H9 (cell line): ENCODE measurements around the gene TSC2. TPM values are rescaled to one million over a fixed set of nuclear protein-coding genes. Genes with fewer than 3 reads are reported as not detected.
A peak's percentile ranks its signal among the peaks of the same experiment; 100 is the strongest.

Source experiments
- DNase-seq: peaks from one replicate; pipeline ENCODE4 v3.0.0-alpha.2; 2017
- H2AFZ ChIP-seq: one replicate; pipeline ENCODE4 v1.6.1; 2013; ENCODE audit warnings: mild to moderate bottlenecking, low read length, control low read depth, moderate library complexity
- H2AK5ac ChIP-seq: 2 replicates; pipeline ENCODE4 v1.6.1; 2013; ENCODE audit warnings: low read length, control low read depth, mixed read lengths; ENCODE audit not compliant: insufficient read length
- H2BK120ac ChIP-seq: one replicate; pipeline ENCODE4 v1.6.1; 2013; ENCODE audit warnings: low read depth, mild to moderate bottlenecking, low read length, control low read depth, inconsistent platforms; ENCODE audit not compliant: poor library complexity, severe bottlenecking
- H2BK12ac ChIP-seq: 2 replicates; pipeline ENCODE4 v1.6.1; 2013; ENCODE audit warnings: low read length, control low read depth, mixed read lengths, low read depth; ENCODE audit not compliant: insufficient read length
- H2BK15ac ChIP-seq: 2 replicates; pipeline ENCODE4 v1.6.1; 2013; ENCODE audit warnings: low read depth, low read length, control low read depth
- H2BK20ac ChIP-seq: one replicate; pipeline ENCODE4 v1.6.1; 2013; ENCODE audit warnings: low read depth, mild to moderate bottlenecking, low read length, control low read depth, inconsistent platforms; ENCODE audit not compliant: poor library complexity, severe bottlenecking
- H2BK5ac ChIP-seq: 2 replicates; pipeline ENCODE4 v1.6.1; 2013; ENCODE audit warnings: low read length, control low read depth, mixed read lengths; ENCODE audit not compliant: insufficient read length
- H3K14ac ChIP-seq: 2 replicates; pipeline ENCODE4 v1.6.1; 2013; ENCODE audit warnings: low read length, control low read depth; ENCODE audit not compliant: insufficient read depth
- H3K18ac ChIP-seq: 2 replicates; pipeline ENCODE4 v1.6.1; 2013; ENCODE audit warnings: low read depth, mild to moderate bottlenecking, mixed read lengths, low read length, control low read depth; ENCODE audit not compliant: insufficient read length
- H3K23ac ChIP-seq: 2 replicates; pipeline ENCODE4 v1.6.1; 2013; ENCODE audit warnings: low read length, control low read depth, mixed read lengths, low read depth; ENCODE audit not compliant: insufficient read length
- H3K23me2 ChIP-seq: 2 replicates; pipeline ENCODE4 v1.6.1; 2013; ENCODE audit warnings: low read depth, mild to moderate bottlenecking, mixed read lengths, low read length, control low read depth; ENCODE audit not compliant: insufficient read length, poor library complexity, severe bottlenecking
- H3K27ac ChIP-seq: 2 replicates; pipeline ENCODE4 v1.5.1; 2013; ENCODE audit warnings: low read length, control low read depth, mixed read lengths, low read depth; ENCODE audit not compliant: insufficient read length
- H3K27me3 ChIP-seq: 2 replicates; pipeline ENCODE4 v1.6.1; 2013; ENCODE audit warnings: low read length, control low read depth, inconsistent platforms; ENCODE audit not compliant: insufficient read depth
- H3K4ac ChIP-seq: 2 replicates; pipeline ENCODE4 v1.6.1; 2013; ENCODE audit warnings: low read depth, mild to moderate bottlenecking, control low read depth, inconsistent platforms, low read length, moderate library complexity
- H3K4me1 ChIP-seq: 2 replicates; pipeline ENCODE4 v1.6.1; 2013; ENCODE audit warnings: low read length, control low read depth, inconsistent platforms; ENCODE audit not compliant: insufficient read depth
- H3K4me2 ChIP-seq: 2 replicates; pipeline ENCODE4 v1.6.1; 2013; ENCODE audit warnings: low read length, control low read depth, mixed read lengths; ENCODE audit not compliant: insufficient read length, insufficient read depth
- H3K56ac ChIP-seq: 2 replicates; pipeline ENCODE4 v1.6.1; 2013; ENCODE audit warnings: low read depth, mild to moderate bottlenecking, mixed read lengths, low read length, control low read depth; ENCODE audit not compliant: insufficient read length
- H3K79me1 ChIP-seq: 2 replicates; pipeline ENCODE4 v1.6.1; 2013; ENCODE audit warnings: low read depth, mild to moderate bottlenecking, moderate library complexity, low read length, control low read depth, inconsistent platforms; ENCODE audit not compliant: insufficient read depth, poor library complexity, severe bottlenecking
- H3K79me2 ChIP-seq: 2 replicates; pipeline ENCODE4 v1.6.1; 2013; ENCODE audit warnings: low read length, control low read depth, inconsistent platforms; ENCODE audit not compliant: insufficient read depth
- H3K9ac ChIP-seq: 2 replicates; pipeline ENCODE4 v1.6.1; 2013; ENCODE audit warnings: low read length, control low read depth, mixed read lengths; ENCODE audit not compliant: insufficient read length; ENCODE audit errors: extremely low read depth
- H3K9me3 ChIP-seq: one replicate; pipeline ENCODE4 v1.6.1; 2013; ENCODE audit warnings: low read depth, low read length, inconsistent platforms; ENCODE audit not compliant: control insufficient read depth
- H3T11ph ChIP-seq: one replicate; pipeline ENCODE4 v1.6.1; 2013; ENCODE audit warnings: mild to moderate bottlenecking, low read length, control low read depth, inconsistent platforms
- H4K20me1 ChIP-seq: one replicate; pipeline ENCODE4 v1.6.1; 2013; ENCODE audit not compliant: control insufficient read depth, insufficient read length, insufficient read depth
- H4K5ac ChIP-seq: 2 replicates; pipeline ENCODE4 v1.6.1; 2013; ENCODE audit warnings: low read depth, mild to moderate bottlenecking, mixed read lengths, low read length, control low read depth; ENCODE audit not compliant: insufficient read length
- H4K8ac ChIP-seq: replicated peaks from 2 replicates; pipeline ENCODE4 v1.6.1; 2013; ENCODE audit warnings: low read length, control low read depth, mixed read lengths, low read depth; ENCODE audit not compliant: insufficient read length
- H4K91ac ChIP-seq: 2 replicates; pipeline ENCODE4 v1.6.1; 2013; ENCODE audit warnings: low read depth, mild to moderate bottlenecking, moderate library complexity, mixed read lengths, low read length, control low read depth; ENCODE audit not compliant: insufficient read length
- H3K27ac Mint-ChIP-seq, 3 experiments: 2 replicates in 2 of 3; 3 replicates in 1 of 3; pipeline ENCODE4 v1.8.0; 2020 to 2021; ENCODE audit warnings: mixed read lengths in 3 of 3, mild to moderate bottlenecking in 1 of 3, moderate library complexity in 1 of 3
- H3K27me3 Mint-ChIP-seq: 2 replicates; pipeline ENCODE4 v1.8.0; 2021; ENCODE audit warnings: low read depth, mild to moderate bottlenecking, moderate library complexity, mixed read lengths
- H3K36me3 Mint-ChIP-seq, 3 experiments: 2 replicates in 2 of 3; 3 replicates in 1 of 3; pipeline ENCODE4 v1.8.0; 2020 to 2021; ENCODE audit warnings: low read depth in 3 of 3, mixed read lengths in 3 of 3; ENCODE audit not compliant: insufficient read depth in 1 of 3
- H3K4me1 Mint-ChIP-seq, 2 experiments: 2 replicates each; pipeline ENCODE4 v1.8.0; 2020; ENCODE audit warnings: mixed read lengths in 2 of 2
- H3K4me3 Mint-ChIP-seq, 2 experiments: 2 replicates in 1 of 2; 3 replicates in 1 of 2; pipeline ENCODE4 v1.8.0; 2020 to 2021; ENCODE audit warnings: mild to moderate bottlenecking in 2 of 2, mixed read lengths in 2 of 2, moderate library complexity in 1 of 2
- H3K9me3 Mint-ChIP-seq, 2 experiments: 2 replicates in 1 of 2; 3 replicates in 1 of 2; pipeline ENCODE4 v1.8.0; 2020; ENCODE audit warnings: mild to moderate bottlenecking in 2 of 2, mixed read lengths in 2 of 2, moderate library complexity in 1 of 2
- WGBS: extraction: QIAGEN DNeasy Blood & Tissue Kit; methylation state at CpG from one replicate; pipeline ENCODE4 v1.1.7; 2013; ENCODE audit warnings: missing lambda C conversion rate, low lambda C conversion rate, mixed read lengths; ENCODE audit not compliant: insufficient read length; ENCODE audit errors: extremely low coverage; 5-methylcytosine and 5-hydroxymethylcytosine counted together
- total RNA-seq: library from RNA; stranded (reverse); gene quantifications from 2 replicates; pipeline ENCODE4 v1.2.1, GENCODE V29; 2021
- TF ChIP-seq, protein P1 (sequence below): fragments of 200-600 bp; sonication (generic); conservative IDR thresholded peaks from 3 replicates; pipeline ENCODE4 v1.8.0; 2021; ENCODE audit warnings: antibody characterized with exemption, mild to moderate bottlenecking

TSC2 gene
- total RNA-seq, 1 experiment from 2014 or later = 122 TPM

DNA sequence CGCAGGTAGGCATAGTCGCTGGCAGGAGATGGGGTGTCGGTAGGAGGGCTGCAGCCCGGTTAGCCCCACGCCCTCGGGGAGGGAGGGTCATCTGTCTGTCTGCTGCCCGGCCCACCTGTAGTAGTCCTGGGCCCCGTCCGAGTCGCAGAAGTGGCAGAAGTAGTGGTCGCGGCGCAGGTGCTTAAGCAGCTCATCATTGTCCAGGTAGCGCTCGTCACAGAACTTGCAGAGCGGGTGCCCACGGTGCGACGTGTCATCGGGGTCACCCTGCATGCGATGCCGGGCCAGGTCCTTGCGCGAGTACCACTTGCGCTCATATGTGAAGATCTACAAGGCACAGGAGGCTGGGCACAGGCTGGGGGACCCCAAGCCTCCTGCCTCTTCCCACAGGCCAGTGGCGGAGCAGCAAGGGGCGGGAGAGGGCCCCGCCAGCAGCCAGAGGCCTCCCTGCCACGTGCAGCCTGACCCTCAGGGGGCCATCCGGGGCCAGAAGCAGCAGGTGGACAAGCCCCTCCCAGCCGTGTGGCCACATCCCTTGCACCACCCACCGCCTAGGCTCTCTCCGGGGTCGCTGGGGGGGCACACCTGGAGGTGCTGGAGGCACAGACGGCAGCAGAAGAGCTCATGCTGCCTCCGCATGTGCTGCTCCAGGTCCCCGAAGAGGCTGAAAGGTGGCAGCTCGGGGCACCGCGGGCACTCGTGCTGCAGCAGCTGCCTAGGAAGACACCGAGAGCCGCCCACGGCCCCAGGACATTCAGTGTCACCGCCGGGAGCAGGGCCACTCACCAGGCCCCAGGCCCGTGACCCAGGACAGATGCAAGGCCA is 45.2 kb upstream of the TSC2 start:
- Histone ChIP-seq H3K4me2 (no peak overlapping the region), H3T11ph (no peak overlapping the region), H3K27ac (no peak overlapping the region), H3K4me1 (peaks cover 1% of the 10 kb centered on the region; the same call in 1 of the 2 replicates), H3K23me2 (no peaks in the 10 kb centered on the region), H2BK15ac (no peak overlapping the region), H3K4ac (no peak overlapping the region), H2AK5ac (no peak overlapping the region), H3K79me1 (peaks cover 17% of the 10 kb centered on the region), H2BK5ac (no peak overlapping the region), H3K9me3 (no peaks in the 10 kb centered on the region), H3K27me3 (no peaks in the 10 kb centered on the region), H2BK12ac (no peak overlapping the region), H4K5ac (no peak overlapping the region), H4K8ac (no peak overlapping the region), H3K14ac (no peak overlapping the region), H3K18ac (no peak overlapping the region), H4K20me1 (no peaks in the 10 kb centered on the region), H2AFZ (no peak overlapping the region), H3K79me2 (peaks cover 13% of the 10 kb centered on the region; the same call in 1 of the 2 replicates), H3K56ac (no peak overlapping the region), H4K91ac (no peak overlapping the region), H3K23ac (no peak overlapping the region), H3K9ac (no peak overlapping the region), H2BK20ac (no peak overlapping the region), H2BK120ac (no peak overlapping the region)
- DNase-seq = no peak
- H3K36me3 Mint-ChIP-seq = peaks cover 18 to 44% (median 44%) of the 10 kb centered on the region in 3 experiments
- no peaks in the 10 kb centered on the region for H3K9me3 Mint-ChIP-seq
- peaks cover 8 to 19% of the 10 kb centered on the region in 2 experiments for H3K4me1 Mint-ChIP-seq
- no CpG with 5 or more reads among the region's 47 CpGs for WGBS
- H3K27ac Mint-ChIP-seq = 0 out of 7 replicates have a peak overlapping the region, but pooled peaks of 1 of the 3 experiments have one; percentile 44
- H3K4me3 Mint-ChIP-seq = no peak overlapping the region
- TF ChIP-seq, protein P1, sequence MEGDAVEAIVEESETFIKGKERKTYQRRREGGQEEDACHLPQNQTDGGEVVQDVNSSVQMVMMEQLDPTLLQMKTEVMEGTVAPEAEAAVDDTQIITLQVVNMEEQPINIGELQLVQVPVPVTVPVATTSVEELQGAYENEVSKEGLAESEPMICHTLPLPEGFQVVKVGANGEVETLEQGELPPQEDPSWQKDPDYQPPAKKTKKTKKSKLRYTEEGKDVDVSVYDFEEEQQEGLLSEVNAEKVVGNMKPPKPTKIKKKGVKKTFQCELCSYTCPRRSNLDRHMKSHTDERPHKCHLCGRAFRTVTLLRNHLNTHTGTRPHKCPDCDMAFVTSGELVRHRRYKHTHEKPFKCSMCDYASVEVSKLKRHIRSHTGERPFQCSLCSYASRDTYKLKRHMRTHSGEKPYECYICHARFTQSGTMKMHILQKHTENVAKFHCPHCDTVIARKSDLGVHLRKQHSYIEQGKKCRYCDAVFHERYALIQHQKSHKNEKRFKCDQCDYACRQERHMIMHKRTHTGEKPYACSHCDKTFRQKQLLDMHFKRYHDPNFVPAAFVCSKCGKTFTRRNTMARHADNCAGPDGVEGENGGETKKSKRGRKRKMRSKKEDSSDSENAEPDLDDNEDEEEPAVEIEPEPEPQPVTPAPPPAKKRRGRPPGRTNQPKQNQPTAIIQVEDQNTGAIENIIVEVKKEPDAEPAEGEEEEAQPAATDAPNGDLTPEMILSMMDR = no peak
- no peaks in the 10 kb centered on the region for H3K27me3 Mint-ChIP-seq
